ENCODE results near the gene ZBTB24. TPM values are rescaled to one million over a fixed set of nuclear protein-coding genes. Genes with fewer than 3 reads are reported as not detected.

The ZBTB24 gene
- total RNA-seq, 1 experiment from 2014 or later = 27.3 TPM

DNA sequence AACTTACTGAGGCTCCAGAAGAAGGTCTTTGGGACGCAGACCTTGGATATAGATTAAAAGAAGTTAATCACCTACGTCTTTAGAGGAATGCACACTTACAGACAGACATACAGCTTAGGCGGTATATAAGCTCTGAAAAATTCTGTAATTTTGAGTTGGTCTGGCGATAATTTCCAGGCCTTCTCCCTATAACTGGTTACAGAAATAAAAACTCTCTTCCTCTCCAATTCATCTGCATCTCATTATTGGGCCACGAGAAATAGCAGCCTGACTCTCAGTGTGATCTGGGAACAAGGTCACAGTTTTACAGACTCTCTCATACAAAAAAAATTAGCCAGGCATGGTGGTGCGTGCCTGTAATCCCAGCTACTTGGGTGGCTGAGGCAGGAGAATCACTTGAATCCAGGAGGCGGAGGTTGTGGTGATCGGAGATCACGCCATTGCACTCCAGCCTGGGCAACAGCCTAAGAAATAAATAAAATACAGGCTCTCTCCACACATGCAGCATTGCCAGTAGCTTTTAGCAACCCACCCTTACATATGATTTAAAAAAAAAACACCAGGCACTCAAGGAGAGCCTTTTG lies 4.7 kb downstream of the ZBTB24 start:
- Histone ChIP-seq H3K4me1 (ENCODE audit: insufficient read depth, low read length) (peaks cover 13% of the 10 kb centered on the region; the same call in 1 of the 2 replicates), H3K18ac (ENCODE audit: insufficient read length, low read depth, low read length) (no peak overlapping the region), H3K56ac (ENCODE audit: insufficient read length, low read depth, low read length) (no peak overlapping the region), H3K79me1 (ENCODE audit: insufficient read depth, low read depth, low read length, poor library complexity, severe bottlenecking) (peaks cover 2% of the 10 kb centered on the region), H3K23ac (ENCODE audit: insufficient read length, low read depth, low read length) (no peak overlapping the region), H2BK12ac (ENCODE audit: insufficient read length, low read depth, low read length) (no peak overlapping the region), H3K27ac (ENCODE audit: insufficient read length, low read depth, low read length) (no peak overlapping the region), H3K4me2 (ENCODE audit: insufficient read depth, insufficient read length, low read length) (no peak overlapping the region), H3K9ac (ENCODE audit: extremely low read depth, insufficient read length, low read length) (peak overlapping the region; percentile 36), H2BK120ac (ENCODE audit: low read depth, low read length, poor library complexity, severe bottlenecking) (no peak overlapping the region), H3K23me2 (ENCODE audit: insufficient read length, low read depth, low read length, poor library complexity, severe bottlenecking) (no peaks in the 10 kb centered on the region), H4K91ac (ENCODE audit: insufficient read length, low read depth, low read length) (no peak overlapping the region), H3K9me3 (ENCODE audit: control insufficient read depth, low read depth, low read length) (no peaks in the 10 kb centered on the region), H2AFZ (ENCODE audit: low read length) (no peak overlapping the region), H3K14ac (ENCODE audit: insufficient read depth, low read length) (no peak overlapping the region), H4K5ac (ENCODE audit: insufficient read length, low read depth, low read length) (no peak overlapping the region), H3K27me3 (ENCODE audit: insufficient read depth, low read length) (no peaks in the 10 kb centered on the region), H2BK20ac (ENCODE audit: low read depth, low read length, poor library complexity, severe bottlenecking) (no peak overlapping the region), H3T11ph (ENCODE audit: low read length) (no peak overlapping the region), H4K20me1 (ENCODE audit: control insufficient read depth, insufficient read depth, insufficient read length) (no peaks in the 10 kb centered on the region), H2AK5ac (ENCODE audit: insufficient read length, low read length) (no peak overlapping the region), H2BK15ac (ENCODE audit: low read depth, low read length) (no peak overlapping the region), H3K79me2 (ENCODE audit: insufficient read depth, low read length) (peaks cover 31% of the 10 kb centered on the region; the same call in 1 of the 2 replicates), H2BK5ac (ENCODE audit: insufficient read length, low read length) (no peak overlapping the region), H4K8ac (replicated peaks; ENCODE audit: insufficient read length, low read depth, low read length) (no peak overlapping the region), H3K4ac (ENCODE audit: low read depth, low read length) (no peak overlapping the region)
- H3K27ac Mint-ChIP-seq = peak overlapping the region; percentile 81 to 90 (median 85); a peak in 6 of 7 replicates
- H3K27me3 Mint-ChIP-seq (ENCODE audit: low read depth) = no peaks in the 10 kb centered on the region
- TF ChIP-seq, protein P1, sequence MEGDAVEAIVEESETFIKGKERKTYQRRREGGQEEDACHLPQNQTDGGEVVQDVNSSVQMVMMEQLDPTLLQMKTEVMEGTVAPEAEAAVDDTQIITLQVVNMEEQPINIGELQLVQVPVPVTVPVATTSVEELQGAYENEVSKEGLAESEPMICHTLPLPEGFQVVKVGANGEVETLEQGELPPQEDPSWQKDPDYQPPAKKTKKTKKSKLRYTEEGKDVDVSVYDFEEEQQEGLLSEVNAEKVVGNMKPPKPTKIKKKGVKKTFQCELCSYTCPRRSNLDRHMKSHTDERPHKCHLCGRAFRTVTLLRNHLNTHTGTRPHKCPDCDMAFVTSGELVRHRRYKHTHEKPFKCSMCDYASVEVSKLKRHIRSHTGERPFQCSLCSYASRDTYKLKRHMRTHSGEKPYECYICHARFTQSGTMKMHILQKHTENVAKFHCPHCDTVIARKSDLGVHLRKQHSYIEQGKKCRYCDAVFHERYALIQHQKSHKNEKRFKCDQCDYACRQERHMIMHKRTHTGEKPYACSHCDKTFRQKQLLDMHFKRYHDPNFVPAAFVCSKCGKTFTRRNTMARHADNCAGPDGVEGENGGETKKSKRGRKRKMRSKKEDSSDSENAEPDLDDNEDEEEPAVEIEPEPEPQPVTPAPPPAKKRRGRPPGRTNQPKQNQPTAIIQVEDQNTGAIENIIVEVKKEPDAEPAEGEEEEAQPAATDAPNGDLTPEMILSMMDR (conservative IDR thresholded peaks at IDR 0.05) = no peak
- DNase-seq = no peak
- peaks cover 34 to 83% (median 74%) of the 10 kb centered on the region in 3 experiments for H3K36me3 Mint-ChIP-seq (ENCODE audit: insufficient read depth in 1 of 3, low read depth in 3 of 3)
- no peaks in the 10 kb centered on the region for H3K9me3 Mint-ChIP-seq
- H3K4me3 Mint-ChIP-seq = peak overlapping the region; percentile 54 to 64
- H3K4me1 Mint-ChIP-seq = peaks cover 45% of the 10 kb centered on the region in 2 experiments
- no CpG with 5 or more reads among the region's 9 CpGs for WGBS (ENCODE audit: extremely low coverage, insufficient read length, low lambda C conversion rate)

Measured in H9 (cell line).